ENCODE data around the gene SOS2. TPM values are rescaled to one million over a fixed set of nuclear protein-coding genes. Genes with fewer than 3 reads are reported as not detected.

Gene SOS2
- total RNA-seq, 1 experiment from 2014 or later = 11.7 TPM

GRCh38 chr14:50222055-50222613, 9.2 kb downstream of the SOS2 start:
- no peak for ATAC-seq
- H3K4me1 ChIP-seq (ENCODE audit: control insufficient read depth in 1 of 2, insufficient read depth in 2 of 2, low read length in 2 of 2) = peaks cover 7 to 17% of the 10 kb centered on the region in 2 experiments
- no peaks in the 10 kb centered on the region for H3K27me3 ChIP-seq (ENCODE audit: insufficient read depth, low read length)
- peaks cover 9% of the 10 kb centered on the region; the same call in 1 of the 2 replicates for H3K79me2 ChIP-seq (ENCODE audit: insufficient read depth, low read length)
- no peak overlapping the region for H3K9ac ChIP-seq (ENCODE audit: low read length)
- H2AFZ ChIP-seq (ENCODE audit: low read depth, low read length, poor library complexity, severe bottlenecking) = no peak overlapping the region
- no TSS peak for BruUV-seq (replicated peaks)
- H3K9me2 ChIP-seq (ENCODE audit: insufficient read depth) = no peaks in the 10 kb centered on the region
- no peak for TF ChIP-seq ELF1 (IDR thresholded peaks at IDR 0.05; ENCODE audit: borderline replicate concordance, low read depth)
- no peak for TF ChIP-seq ZNF274 (IDR thresholded peaks at IDR 0.05; ENCODE audit: low read depth, low read length)
- TF ChIP-seq SRF (IDR thresholded peaks at IDR 0.05; ENCODE audit: low read depth) = no peak
- TF ChIP-seq EZH2 (IDR thresholded peaks at IDR 0.05) = no peak
- no peak for TF ChIP-seq CTCF (IDR thresholded peaks at IDR 0.05 in 2 of 3, conservative IDR thresholded peaks at IDR 0.05 in 1 of 3; ENCODE audit: borderline replicate concordance in 1 of 3, insufficient read depth in 1 of 3, low read depth in 2 of 3, low read length in 2 of 3)
- no peak for TF ChIP-seq POLR2A (IDR thresholded peaks at IDR 0.05; ENCODE audit: borderline replicate concordance, extremely low read depth, insufficient read depth, insufficient read length)
- TF ChIP-seq, protein P1, sequence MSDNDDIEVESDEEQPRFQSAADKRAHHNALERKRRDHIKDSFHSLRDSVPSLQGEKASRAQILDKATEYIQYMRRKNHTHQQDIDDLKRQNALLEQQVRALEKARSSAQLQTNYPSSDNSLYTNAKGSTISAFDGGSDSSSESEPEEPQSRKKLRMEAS (IDR thresholded peaks at IDR 0.05) = no peak
- TF ChIP-seq RAD21 (IDR thresholded peaks at IDR 0.05; ENCODE audit: low read depth) = no peak
- no peak for TF ChIP-seq ZBTB33 (IDR thresholded peaks at IDR 0.05; ENCODE audit: extremely low read depth, insufficient replicate concordance, low read length)
- TF ChIP-seq POLR2AphosphoS5 (IDR thresholded peaks at IDR 0.05; ENCODE audit: low read depth, low read length) = no peak
- TF ChIP-seq JUND (IDR thresholded peaks at IDR 0.05) = no peak
- TF ChIP-seq ZFX (IDR thresholded peaks at IDR 0.05) = no peak
- TF ChIP-seq EZH2phosphoT487 (IDR thresholded peaks at IDR 0.05; ENCODE audit: borderline replicate concordance) = no peak
- TF ChIP-seq SIN3A (IDR thresholded peaks at IDR 0.05; ENCODE audit: low read depth) = no peak
- no peak for TF ChIP-seq EGR1 (IDR thresholded peaks at IDR 0.05; ENCODE audit: low read depth)
- no peak for TF ChIP-seq SP1 (IDR thresholded peaks at IDR 0.05; ENCODE audit: low read depth)
- no peak for DNase-seq (ENCODE audit: low read depth, low spot score)
- intact Hi-C loops (cut with micrococcal nuclease) = no loop called here
- H3K4me3 ChIP-seq (replicated peaks in 1 of 2; ENCODE audit: low read depth in 1 of 2, low read length in 2 of 2) = no peak overlapping the region
- no peaks in the 10 kb centered on the region for H4K20me1 ChIP-seq (ENCODE audit: insufficient read depth)
- no peak overlapping the region for H3K4me2 ChIP-seq (ENCODE audit: low read length)
- no peak overlapping the region for H3K27ac ChIP-seq (ENCODE audit: low read depth, low read length)
- ChIA-PET CTCF (no interaction called here), POLR2A (no interaction called here), RAD21 (ENCODE audit: low non-redundant PET in 1 of 2, low total read pairs in 2 of 2, uncharacterized antibody in 2 of 2, unreplicated experiment in 2 of 2) (no interaction called here)
- no peaks in the 10 kb centered on the region for H3K9me3 ChIP-seq (ENCODE audit: control insufficient read depth in 1 of 2, insufficient read depth in 1 of 2, low read depth in 1 of 2, low read length in 2 of 2)
- no peaks in the 10 kb centered on the region for H3K36me3 ChIP-seq (ENCODE audit: control insufficient read depth in 1 of 2, insufficient read depth in 2 of 2, low read length in 2 of 2)

Measured in HCT116 (cell line).